Subcutaneous abdominal adipose tissue (tissue), 5 donors: ENCODE data around the gene ENTPD8.
"Not testable (repeated sequence)": the region's sequence is repeated elsewhere in the genome, so short reads cannot be mapped to it uniquely, and the experiment has no call there.

Experiments
- H3K27ac ChIP-seq: one replicate; pipeline ENCODE4 v1.7.0; 2013; ENCODE audit warnings: low read depth, mild to moderate bottlenecking, inconsistent platforms, low read length, moderate library complexity
- H3K27me3 ChIP-seq, 5 donors: one replicate each; pipeline ENCODE4 v1.7.0; 2013; ENCODE audit warnings: low read length in 5 of 5, inconsistent platforms in 1 of 5; ENCODE audit not compliant: control insufficient read depth in 5 of 5, insufficient read depth in 4 of 5
- H3K36me3 ChIP-seq, 5 donors: one replicate each; pipeline ENCODE4 v1.7.0; 2013; ENCODE audit warnings: low read length in 5 of 5; ENCODE audit not compliant: control insufficient read depth in 5 of 5, insufficient read depth in 5 of 5
- H3K4me1 ChIP-seq, 5 donors: one replicate each; pipeline ENCODE4 v1.7.0; 2013; ENCODE audit warnings: low read length in 5 of 5, mild to moderate bottlenecking in 3 of 5, moderate library complexity in 1 of 5; ENCODE audit not compliant: control insufficient read depth in 5 of 5, insufficient read depth in 5 of 5
- H3K4me3 ChIP-seq, 5 donors: one replicate each; pipeline ENCODE4 v1.7.0; 2013; ENCODE audit warnings: low read length in 5 of 5, low read depth in 1 of 5
- H3K9ac ChIP-seq, 5 donors: one replicate each; pipeline ENCODE4 v1.7.0; 2013; ENCODE audit warnings: low read length in 5 of 5, mild to moderate bottlenecking in 4 of 5, moderate library complexity in 3 of 5
- H3K9me3 ChIP-seq, 5 donors: one replicate each; pipeline ENCODE4 v1.7.0; 2013; ENCODE audit warnings: low read length in 5 of 5; ENCODE audit not compliant: control insufficient read depth in 5 of 5
- donor health status: healthy.
- donor health status: healthy.
- donor health status: healthy.
- donor health status: healthy.
- donor health status: healthy.

ENTPD8 gene

GRCh38 chr9:137386507-137387113 is 54.5 kb downstream of the ENTPD8 start:
- Histone ChIP-seq H3K36me3 (peaks cover 0 to 17% (median 6%) of the 10 kb centered on the region in 5 donors), H3K4me1 (peaks cover 0 to 37% (median 6%) of the 10 kb centered on the region in 5 donors), H3K9ac (peak overlapping the region in 1 of 5 donors; percentile 30)
- H3K27me3 ChIP-seq, H3K9me3 ChIP-seq, H3K4me3 ChIP-seq, H3K27ac ChIP-seq: not testable (repeated sequence)

GRCh38 chr9:137385061-137385655 is 56.0 kb downstream of the ENTPD8 start:
- Histone ChIP-seq H3K36me3 (peaks cover 0 to 13% (median 6%) of the 10 kb centered on the region in 5 donors), H3K27ac (no peak overlapping the region), H3K9ac (no peak overlapping the region), H3K4me3 (no peak overlapping the region), H3K9me3 (no peaks in the 10 kb centered on the region), H3K27me3 (no peaks in the 10 kb centered on the region), H3K4me1 (peaks cover 0 to 26% (median 6%) of the 10 kb centered on the region in 5 donors)
